ENCODE measurements around the gene TMEM233. TPM values are rescaled to one million over a fixed set of nuclear protein-coding genes. Genes with fewer than 3 reads are reported as not detected.

TMEM233 gene
- total and polyA plus RNA-seq, 2 of the 8 experiments (the other 6 are each of a cell fraction or from before 2014, with no cell fraction given) = 0.09 TPM

GRCh38 chr12:119687879-119688278 lies 94.3 kb downstream of the TMEM233 start:
- H3K27me3 ChIP-seq (replicated peaks in 1 of 4; ENCODE audit: control insufficient read depth in 3 of 4, extremely low read depth in 1 of 4, insufficient read depth in 3 of 4, low read length in 3 of 4) = no peaks in the 10 kb centered on the region

More at GRCh38 chr12:119687879-119688278, 94.3 kb downstream of the TMEM233 start:
- DNase-seq (ENCODE audit: low read depth in 1 of 2, low spot score in 2 of 2) = no peak
- H3K4me2 ChIP-seq (ENCODE audit: insufficient read depth in 1 of 2, low read depth in 2 of 2, low read length in 2 of 2) = no peak overlapping the region
- no peak overlapping the region for H4K91ac ChIP-seq (replicated peaks; ENCODE audit: insufficient read length, low read length)
- H2AFZ ChIP-seq (ENCODE audit: low read length) = no peak overlapping the region
- no peaks in the 10 kb centered on the region for H4K20me1 ChIP-seq (replicated peaks in 1 of 2; ENCODE audit: control insufficient read depth in 1 of 2, insufficient read depth in 2 of 2, low read length in 2 of 2)
- no peak overlapping the region for H3K4ac ChIP-seq (replicated peaks; ENCODE audit: insufficient read length, low read depth, low read length)
- peaks cover 6 to 24% (median 9%) of the 10 kb centered on the region in 4 experiments; a peak in 7 of 8 replicates for H3K36me3 ChIP-seq (ENCODE audit: control insufficient read depth in 2 of 4, insufficient read depth in 4 of 4, low read length in 3 of 4)
- FAIRE-seq = no peak
- 92% methylated on average over 9 of the region's 9 CpGs; no CpG with 5 or more reads in 1 of the 2 experiments for WGBS, 2 experiments (ENCODE audit: extremely low coverage in 1 of 2, insufficient coverage in 1 of 2, insufficient read length in 1 of 2, insufficient replicate concordance in 2 of 2, low coverage in 1 of 2, low lambda C conversion rate in 2 of 2, missing lambda C conversion rate in 1 of 2)
- POLR2A ChIA-PET (ENCODE audit: partially characterized antibody) = interaction anchor here (0.9 kb wide), 1 partner anchor 14 kb away, joined by 3 read pairs; no protein-coding TSS in a partner anchor
- no peak overlapping the region for H3K4me3 ChIP-seq (ENCODE audit: extremely low read depth in 1 of 4, insufficient read depth in 2 of 4, low read depth in 3 of 4, low read length in 4 of 4)
- no peaks in the 10 kb centered on the region for H3K4me1 ChIP-seq (replicated peaks in 1 of 4; ENCODE audit: control insufficient read depth in 3 of 4, insufficient read depth in 4 of 4, low read length in 3 of 4)
- H2BK5ac ChIP-seq (ENCODE audit: low read depth, low read length) = no peak overlapping the region
- no peaks in the 10 kb centered on the region; the same call in 1 of the 2 replicates for H3K79me1 ChIP-seq (ENCODE audit: low read depth, low read length)
- no peak overlapping the region for H2BK12ac ChIP-seq (ENCODE audit: low read depth, low read length)
- H3K23ac ChIP-seq (ENCODE audit: insufficient read length) = no peak overlapping the region
- H3K9ac ChIP-seq (replicated peaks in 1 of 4; ENCODE audit: extremely low read depth in 1 of 4, low read depth in 3 of 4, low read length in 3 of 4) = no peak overlapping the region
- no peaks in the 10 kb centered on the region for H3K79me2 ChIP-seq (ENCODE audit: control insufficient read depth in 1 of 2, insufficient read depth in 2 of 2, low read length in 2 of 2)
- H3K23me2 ChIP-seq (ENCODE audit: low read depth, low read length) = no peaks in the 10 kb centered on the region
- H4K5ac ChIP-seq (ENCODE audit: insufficient read length, low read depth, low read length) = no peak overlapping the region
- H2BK15ac ChIP-seq (ENCODE audit: low read length) = no peak overlapping the region
- no peak overlapping the region for H2AK5ac ChIP-seq (ENCODE audit: low read depth, low read length)
- H2BK120ac ChIP-seq (replicated peaks; ENCODE audit: low read depth, low read length) = no peak overlapping the region
- no peak overlapping the region for H3K27ac ChIP-seq (ENCODE audit: low read depth, low read length)
- no peaks in the 10 kb centered on the region; a peak in 1 of 4 replicates for H3K9me3 ChIP-seq (ENCODE audit: insufficient read depth in 2 of 2, low read depth in 1 of 2, low read length in 1 of 2)
- CTCF ChIA-PET (ENCODE audit: partially characterized antibody) = interaction anchor here (0.6 kb wide), 1 partner anchor 139 kb away, joined by 3 read pairs; no protein-coding TSS in a partner anchor
- no peak overlapping the region for H3K18ac ChIP-seq (ENCODE audit: extremely low read depth, low read length)
- TF ChIP-seq RBBP5 (IDR thresholded peaks at IDR 0.05; ENCODE audit: borderline replicate concordance, low read depth, low read length) (no peak), RFX5 (IDR thresholded peaks at IDR 0.05; ENCODE audit: borderline replicate concordance, low read depth, low read length) (no peak), KDM1A (IDR thresholded peaks at IDR 0.05; ENCODE audit: borderline replicate concordance, low read length) (no peak)
- no peak overlapping the region for H3K56ac ChIP-seq (replicated peaks; ENCODE audit: insufficient read length, low read depth, low read length)
- H3K14ac ChIP-seq (ENCODE audit: insufficient read length) = no peak overlapping the region
- H4K8ac ChIP-seq (ENCODE audit: extremely low read depth, insufficient read depth, low read length) = no peak overlapping the region
- no peak overlapping the region for H2BK20ac ChIP-seq (ENCODE audit: low read length)
